Medulla oblongata (tissue), 1 donor: Measurements from ENCODE around the gene CX3CL1.
"Not testable (repeated sequence)": the region's sequence is repeated elsewhere in the genome, so short reads cannot be mapped to it uniquely, and the experiment has no call there.

Experiments used
- DNase-seq: peaks from one replicate; pipeline ENCODE4 v3.0.0-alpha.2; 2015; ENCODE audit errors: extremely low spot score

CX3CL1 gene

DNA sequence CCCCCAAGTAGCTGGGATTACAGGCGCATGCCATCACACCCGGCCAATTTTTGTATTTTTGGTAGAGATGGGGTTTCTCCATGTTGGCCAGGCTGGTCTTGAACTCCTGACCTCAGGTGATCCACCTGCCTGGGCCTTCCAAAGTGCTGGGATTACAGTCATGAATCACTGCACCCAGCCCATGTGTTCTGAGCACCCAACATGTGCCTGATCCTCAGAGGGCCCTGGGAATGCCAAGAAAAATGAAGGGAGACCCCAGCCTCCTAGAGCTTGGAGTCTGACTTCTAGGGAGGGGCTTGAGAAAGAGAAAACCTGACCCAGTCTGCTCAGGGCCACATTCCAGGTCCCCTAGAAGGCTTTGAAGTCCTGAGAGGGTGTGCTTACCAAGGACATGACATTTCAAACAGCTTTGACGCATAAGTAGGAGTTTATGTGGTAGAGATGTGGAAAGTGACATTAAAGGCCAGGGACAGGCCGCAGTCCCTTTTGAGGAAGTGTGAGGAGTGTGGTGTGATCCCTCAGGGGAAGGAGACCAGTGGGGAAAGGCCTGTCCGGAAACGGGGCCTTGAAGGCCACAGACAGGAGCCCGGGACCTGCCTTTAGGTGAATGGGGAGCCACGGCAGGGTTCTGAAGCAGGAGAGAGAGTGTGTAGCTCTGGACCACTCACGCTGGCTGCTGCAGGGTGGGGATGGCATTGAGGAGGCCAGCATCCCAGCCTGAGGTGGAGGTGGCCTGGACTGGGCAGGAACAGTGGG lies 14.8 kb upstream of the CX3CL1 start:
- no peak for DNase-seq

DNA sequence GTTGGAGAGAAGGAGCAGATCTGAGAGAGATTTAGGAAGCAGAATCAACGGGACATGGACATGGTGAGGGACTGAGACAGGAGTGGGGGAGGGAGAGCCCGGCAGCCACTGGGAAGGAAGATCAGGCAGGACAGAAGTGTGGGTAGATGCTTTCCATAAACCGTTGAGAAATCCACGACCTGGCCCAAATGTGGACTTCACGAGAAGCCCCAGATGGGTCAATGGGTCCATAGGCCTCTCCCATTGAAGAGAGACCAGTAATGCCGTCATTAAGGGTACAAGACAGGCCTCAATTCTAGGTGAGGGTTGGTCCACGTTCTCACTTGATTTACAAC lies 14.2 kb upstream of the CX3CL1 start:
- DNase-seq, result no peak

DNA sequence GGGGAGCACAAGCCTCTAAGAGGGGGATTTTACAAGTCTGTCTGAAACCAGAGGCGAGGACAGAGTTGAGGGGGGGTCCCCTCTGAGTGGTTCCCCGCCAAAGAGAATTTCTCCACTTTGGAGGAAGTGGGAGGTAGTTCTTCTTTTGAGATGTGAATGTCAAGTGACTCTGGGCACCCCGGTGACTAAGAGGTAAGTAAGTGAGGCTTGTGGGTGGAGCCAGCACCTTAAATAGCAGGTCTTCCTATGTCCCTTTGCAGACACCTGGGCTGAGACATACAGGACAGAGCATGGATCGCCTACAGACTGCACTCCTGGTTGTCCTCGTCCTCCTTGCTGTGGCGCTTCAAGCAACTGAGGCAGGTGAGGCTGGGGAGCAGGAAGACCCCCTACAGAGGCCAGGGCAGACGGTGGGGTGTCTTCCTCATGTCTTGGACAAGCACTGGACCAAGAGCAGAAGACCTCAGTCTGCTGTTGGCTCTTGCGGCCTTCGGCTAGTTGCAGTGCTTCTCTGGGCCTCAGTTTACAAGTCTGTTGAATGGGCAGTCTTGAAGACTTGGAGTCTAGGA lies 13.7 kb upstream of the CX3CL1 start, which contains the start of gene CCL22:
Gene CCL22, plus strand, starts transcription at position 257 of the 569 bp plus-strand sequence. Its CDS starts 34 bp downstream, at position 291.
- no peak for DNase-seq

GRCh38 chr16:57360321-57360935 lies 11.9 kb upstream of the CX3CL1 start:
- DNase-seq, result no peak

DNA sequence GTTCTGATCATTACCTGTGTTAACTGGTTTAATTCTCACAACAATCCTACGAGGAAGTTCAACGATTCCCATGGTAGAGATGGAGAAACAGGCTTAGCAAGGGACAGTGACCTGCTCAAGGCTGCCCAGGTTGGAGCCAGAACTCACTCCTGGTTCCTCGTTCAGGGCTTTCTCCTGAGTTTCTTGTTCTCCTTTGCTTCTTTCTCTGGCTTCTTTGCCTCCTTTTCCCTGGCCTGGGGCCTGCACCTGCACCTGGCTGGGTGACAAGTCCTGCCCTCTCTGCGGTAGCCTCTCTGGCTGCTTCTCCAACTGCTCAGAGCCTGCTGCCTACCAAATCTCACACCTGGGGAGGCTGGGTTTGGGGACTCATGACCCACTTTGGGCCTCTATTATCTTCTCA lies 10.9 kb upstream of the CX3CL1 start:
- DNase-seq, result no peak

DNA sequence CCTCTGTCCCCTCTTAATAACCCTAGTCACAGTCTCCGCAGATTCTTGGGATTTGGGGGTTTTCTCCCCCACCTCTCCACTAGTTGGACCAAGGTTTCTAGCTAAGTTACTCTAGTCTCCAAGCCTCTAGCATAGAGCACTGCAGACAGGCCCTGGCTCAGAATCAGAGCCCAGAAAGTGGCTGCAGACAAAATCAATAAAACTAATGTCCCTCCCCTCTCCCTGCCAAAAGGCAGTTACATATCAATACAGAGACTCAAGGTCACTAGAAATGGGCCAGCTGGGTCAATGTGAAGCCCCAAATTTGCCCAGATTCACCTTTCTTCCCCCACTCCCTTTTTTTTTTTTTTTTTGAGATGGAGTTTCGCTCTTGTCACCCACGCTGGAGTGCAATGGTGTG lies 8.1 kb upstream of the CX3CL1 start:
- no peak for DNase-seq

DNA sequence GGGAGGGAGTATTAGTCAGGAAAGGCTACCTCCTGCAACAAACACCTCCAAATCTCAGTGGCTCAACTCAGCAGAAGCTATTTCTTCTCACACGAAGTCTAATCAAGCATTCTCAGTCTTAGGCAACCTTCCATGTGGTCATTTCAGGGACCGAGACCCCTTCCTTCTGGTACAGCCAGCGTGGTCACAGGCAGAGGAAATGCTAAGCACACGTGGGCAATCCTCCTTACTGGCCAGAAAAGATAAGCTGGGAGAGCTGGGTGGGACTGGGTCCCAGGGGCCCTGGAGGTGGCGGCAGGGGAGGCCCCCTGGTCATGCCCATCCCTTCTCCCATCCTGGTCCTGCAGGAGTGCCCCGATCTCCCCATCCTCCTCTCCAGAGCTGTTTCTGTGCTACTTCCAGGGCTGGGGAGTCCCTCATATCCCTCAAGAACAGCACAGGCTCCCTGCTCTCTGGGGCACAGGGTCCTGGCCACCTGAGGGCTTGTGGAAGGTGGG lies 5.7 kb upstream of the CX3CL1 start:
- DNase-seq, result no peak

GRCh38 chr16:57367116-57367752 lies 5.1 kb upstream of the CX3CL1 start:
- no peak for DNase-seq

- DNase-seq, result no peak
Measured at GRCh38 chr16:57371494-57372371, 557 bp upstream of the CX3CL1 start.

- DNase-seq, result no peak
Measured at GRCh38 chr16:57373117-57373947, 1.0 kb downstream of the CX3CL1 start.

- no peak for DNase-seq
Measured at GRCh38 chr16:57374067-57374534, 1.8 kb downstream of the CX3CL1 start.

DNA sequence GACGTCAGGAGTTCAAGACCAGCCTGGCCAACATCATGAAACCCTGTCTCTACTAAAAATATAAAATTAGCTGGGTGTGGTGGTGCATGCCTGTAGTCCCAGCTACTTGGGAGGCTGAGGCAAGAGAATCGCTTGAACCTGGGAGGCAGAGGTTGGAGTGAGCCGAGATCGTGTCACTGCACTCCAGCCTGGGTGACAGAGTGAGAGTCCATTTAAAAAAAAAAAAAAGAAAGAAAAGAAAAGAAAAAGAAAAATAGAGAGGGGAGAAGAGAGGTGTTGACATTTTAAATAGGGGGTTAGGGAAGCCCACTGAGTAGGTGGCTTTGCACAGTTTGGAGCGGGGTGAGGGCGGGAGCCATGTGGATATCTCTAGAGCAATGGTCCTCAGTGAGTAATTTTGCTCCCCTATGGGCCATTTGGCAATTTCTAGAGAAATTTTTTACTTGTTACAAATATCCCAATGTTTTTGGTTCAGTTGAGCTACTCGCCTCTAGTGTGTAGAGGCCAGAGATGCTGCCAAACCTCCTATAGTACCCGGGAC lies 2.7 kb downstream of the CX3CL1 start:
- not testable (repeated sequence) for DNase-seq

- DNase-seq, result no peak
Measured at GRCh38 chr16:57376313-57376818, 4.1 kb downstream of the CX3CL1 start.

- DNase-seq, result no peak
Measured at GRCh38 chr16:57377080-57377841, 5.0 kb downstream of the CX3CL1 start.

- no peak for DNase-seq
Measured at GRCh38 chr16:57379579-57379978, 7.3 kb downstream of the CX3CL1 start.

DNA sequence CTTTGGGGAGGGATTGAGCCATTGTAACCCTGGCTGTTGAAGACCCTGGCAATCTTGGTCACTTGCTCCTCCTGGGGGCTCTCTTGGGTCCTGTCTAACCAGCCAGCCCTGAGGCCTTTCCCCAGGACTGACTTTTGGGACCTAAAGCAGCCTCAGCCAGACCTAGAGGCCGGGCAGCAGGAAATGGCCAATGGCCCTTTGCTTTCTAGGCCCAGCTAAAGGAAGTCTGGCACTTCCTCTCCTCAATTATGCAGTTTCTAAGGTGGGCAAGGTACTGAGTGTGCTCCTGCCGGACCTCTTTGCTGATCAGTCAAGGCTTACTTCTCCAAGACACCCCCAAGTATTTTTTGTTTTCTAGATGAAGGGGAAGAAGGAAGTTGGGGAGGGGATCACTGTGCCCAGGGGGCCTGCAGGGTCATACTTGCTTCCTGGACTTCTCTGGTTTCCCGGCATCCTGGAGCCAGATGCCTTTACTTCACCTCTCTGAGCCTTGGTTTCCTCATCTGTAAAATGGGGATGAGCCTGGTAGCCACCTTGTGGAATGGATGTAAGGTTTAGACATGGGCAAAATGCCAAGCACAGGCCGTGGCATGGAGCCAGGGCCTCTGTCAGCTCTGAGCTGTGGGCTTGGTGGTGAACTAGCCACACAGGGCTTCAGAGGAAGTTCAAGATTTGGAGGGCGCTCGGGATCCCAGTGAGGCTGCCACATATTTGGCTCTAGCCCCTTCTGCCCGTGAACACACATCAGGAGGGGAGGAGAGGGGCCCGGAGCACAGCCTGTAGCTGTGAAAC lies 8.6 kb downstream of the CX3CL1 start:
- peak; percentile 44 for DNase-seq

DNA sequence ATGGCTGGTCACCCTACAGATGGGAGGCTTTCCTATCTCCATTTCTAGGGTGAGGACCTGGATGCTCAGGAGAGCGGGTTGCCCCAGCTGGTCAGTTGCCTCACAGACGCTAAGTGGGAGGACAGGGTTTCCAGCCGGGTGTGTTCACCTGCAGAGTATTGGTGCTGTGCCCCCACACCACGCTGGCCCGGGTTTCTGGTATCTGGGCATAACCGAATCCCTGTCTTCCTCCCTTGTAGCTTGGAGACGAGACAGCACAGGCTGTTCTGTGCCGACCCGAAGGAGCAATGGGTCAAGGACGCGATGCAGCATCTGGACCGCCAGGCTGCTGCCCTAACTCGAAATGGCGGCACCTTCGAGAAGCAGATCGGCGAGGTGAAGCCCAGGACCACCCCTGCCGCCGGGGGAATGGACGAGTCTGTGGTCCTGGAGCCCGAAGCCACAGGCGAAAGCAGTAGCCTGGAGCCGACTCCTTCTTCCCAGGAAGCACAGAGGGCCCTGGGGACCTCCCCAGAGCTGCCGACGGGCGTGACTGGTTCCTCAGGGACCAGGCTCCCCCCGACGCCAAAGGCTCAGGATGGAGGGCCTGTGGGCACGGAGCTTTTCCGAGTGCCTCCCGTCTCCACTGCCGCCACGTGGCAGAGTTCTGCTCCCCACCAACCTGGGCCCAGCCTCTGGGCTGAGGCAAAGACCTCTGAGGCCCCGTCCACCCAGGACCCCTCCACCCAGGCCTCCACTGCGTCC lies 9.7 kb downstream of the CX3CL1 start:
- no peak for DNase-seq
